SH-SY5Y (cell line): Measurements from ENCODE around the gene DSCAML1.

Source experiments
- GATA2 ChIP-seq: IDR thresholded peaks from 2 replicates; pipeline ENCODE4 v1.6.1; 2011; ENCODE audit warnings: mild to moderate bottlenecking, low read depth, low read length
- GATA3 ChIP-seq: IDR thresholded peaks from 2 replicates; pipeline ENCODE4 v1.6.1; 2011; ENCODE audit warnings: low read depth, mild to moderate bottlenecking, low read length, moderate library complexity

- TF ChIP-seq GATA3 (no peak), GATA2 (no peak)
Observed at GRCh38 chr11:117583063-117583801, 213.8 kb downstream of the DSCAML1 start.
